ENCODE results near the gene ARHGEF28. TPM values are rescaled to one million over a fixed set of nuclear protein-coding genes. Genes with fewer than 3 reads are reported as not detected.

ARHGEF28 gene
- total RNA-seq, 1 donor from 2014 or later: 9.3 TPM

- peaks cover 2% of the 10 kb centered on the region for H3K36me3 Mint-ChIP-seq (ENCODE audit: low read depth)
- peaks cover 46% of the 10 kb centered on the region for H3K4me1 Mint-ChIP-seq (ENCODE audit: low read depth)
- H3K27ac Mint-ChIP-seq (ENCODE audit: unreplicated experiment): no peak overlapping the region
- H3K27me3 Mint-ChIP-seq (ENCODE audit: low read depth): no peaks in the 10 kb centered on the region
- TF ChIP-seq CTCF (IDR thresholded peaks at IDR 0.05): no peak
- H3K4me3 Mint-ChIP-seq (ENCODE audit: unreplicated experiment): no peak overlapping the region
- no peak for DNase-seq (ENCODE audit: low spot score)
- H3K9me3 Mint-ChIP-seq (ENCODE audit: low read depth): no peaks in the 10 kb centered on the region
These were observed 225.6 kb downstream of the ARHGEF28 start for GRCh38 chr5:73851471-73852181.

- Mint-ChIP-seq H3K27ac (ENCODE audit: unreplicated experiment) (peak overlapping the region; percentile 33), H3K4me3 (ENCODE audit: unreplicated experiment) (no peak overlapping the region), H3K27me3 (ENCODE audit: low read depth) (no peaks in the 10 kb centered on the region), H3K9me3 (ENCODE audit: low read depth) (no peaks in the 10 kb centered on the region), H3K36me3 (ENCODE audit: low read depth) (peaks cover 5% of the 10 kb centered on the region), H3K4me1 (ENCODE audit: low read depth) (peaks cover 42% of the 10 kb centered on the region)
- TF ChIP-seq CTCF (IDR thresholded peaks at IDR 0.05): no peak
- no peak for DNase-seq (ENCODE audit: low spot score)
These were observed 227.1 kb downstream of the ARHGEF28 start for GRCh38 chr5:73853091-73853490.

GRCh38 chr5:73856997-73857396 is 231.0 kb downstream of the ARHGEF28 start:
- Mint-ChIP-seq H3K9me3 (ENCODE audit: low read depth) (no peaks in the 10 kb centered on the region), H3K27ac (ENCODE audit: unreplicated experiment) (no peak overlapping the region), H3K4me3 (ENCODE audit: unreplicated experiment) (no peak overlapping the region), H3K36me3 (ENCODE audit: low read depth) (peaks cover 28% of the 10 kb centered on the region), H3K4me1 (ENCODE audit: low read depth) (peaks cover 19% of the 10 kb centered on the region), H3K27me3 (ENCODE audit: low read depth) (no peaks in the 10 kb centered on the region)
- no peak for TF ChIP-seq CTCF (IDR thresholded peaks at IDR 0.05)
- no peak for DNase-seq (ENCODE audit: low spot score)

GRCh38 chr5:73857446-73857845 is 231.4 kb downstream of the ARHGEF28 start:
- no peaks in the 10 kb centered on the region for H3K9me3 Mint-ChIP-seq (ENCODE audit: low read depth)
- H3K27me3 Mint-ChIP-seq (ENCODE audit: low read depth): no peaks in the 10 kb centered on the region
- H3K4me3 Mint-ChIP-seq (ENCODE audit: unreplicated experiment): no peak overlapping the region
- TF ChIP-seq CTCF (IDR thresholded peaks at IDR 0.05): no peak
- H3K4me1 Mint-ChIP-seq (ENCODE audit: low read depth): peaks cover 17% of the 10 kb centered on the region
- DNase-seq (ENCODE audit: low spot score): no peak
- no peak overlapping the region for H3K27ac Mint-ChIP-seq (ENCODE audit: unreplicated experiment)
- peaks cover 28% of the 10 kb centered on the region for H3K36me3 Mint-ChIP-seq (ENCODE audit: low read depth)

- H3K27ac Mint-ChIP-seq (ENCODE audit: unreplicated experiment): no peak overlapping the region
- peaks cover 12% of the 10 kb centered on the region for H3K4me1 Mint-ChIP-seq (ENCODE audit: low read depth)
- no peaks in the 10 kb centered on the region for H3K9me3 Mint-ChIP-seq (ENCODE audit: low read depth)
- no peak for DNase-seq (ENCODE audit: low spot score)
- H3K4me3 Mint-ChIP-seq (ENCODE audit: unreplicated experiment): no peak overlapping the region
- TF ChIP-seq CTCF (IDR thresholded peaks at IDR 0.05): no peak
- H3K36me3 Mint-ChIP-seq (ENCODE audit: low read depth): peaks cover 28% of the 10 kb centered on the region
- H3K27me3 Mint-ChIP-seq (ENCODE audit: low read depth): no peaks in the 10 kb centered on the region
These were observed 232.1 kb downstream of the ARHGEF28 start for GRCh38 chr5:73858054-73858453.

All from chondrocyte (in vitro differentiated cells).